ENCODE data around the gene CARF. TPM values are rescaled to one million over a fixed set of nuclear protein-coding genes. Genes with fewer than 3 reads are reported as not detected.

Gene CARF
- total and polyA plus RNA-seq, 2 donors (not counting 3 experiments of a cell fraction or from before 2014, with no cell fraction given), result 1.0 to 3.7 TPM

DNA sequence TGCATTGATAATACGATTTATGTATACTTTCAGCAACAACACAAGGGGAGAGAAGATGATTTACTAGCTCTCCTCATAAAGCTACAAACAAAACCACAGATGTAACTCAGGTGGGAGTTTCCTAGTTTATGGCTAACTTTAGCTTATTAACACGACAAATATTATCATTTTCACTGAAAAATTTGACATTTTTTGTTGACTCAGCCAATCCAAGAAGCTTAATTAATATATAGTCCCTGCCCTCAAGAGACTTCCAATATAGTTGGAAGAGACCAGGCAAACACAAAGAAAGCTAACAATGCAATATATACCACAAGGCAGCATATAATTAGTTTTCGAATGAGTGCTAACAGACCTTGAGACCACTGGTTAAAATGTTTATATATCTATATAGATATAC is 1.4 kb upstream of the CARF start:
- TF ChIP-seq EZH2 (IDR thresholded peaks at IDR 0.05; ENCODE audit: borderline replicate concordance, low read depth, low read length, severe bottlenecking) (no peak), GATA2 (IDR thresholded peaks at IDR 0.05; ENCODE audit: insufficient read depth, insufficient read length, low read depth, low read length) (no peak), POLR2AphosphoS5 (IDR thresholded peaks at IDR 0.05; ENCODE audit: insufficient read depth, low read depth, low read length) (no peak), FOS (IDR thresholded peaks at IDR 0.05; ENCODE audit: borderline replicate concordance, insufficient read depth, low read length) (no peak), MYC (IDR thresholded peaks at IDR 0.05; ENCODE audit: low read depth, low read length) (no peak), JUN (IDR thresholded peaks at IDR 0.05; ENCODE audit: borderline replicate concordance, insufficient read depth, insufficient read length, low read depth) (no peak), POLR2A (IDR thresholded peaks at IDR 0.05; ENCODE audit: low read depth, low read length) (no peak)
- TF ChIP-seq, protein P1, sequence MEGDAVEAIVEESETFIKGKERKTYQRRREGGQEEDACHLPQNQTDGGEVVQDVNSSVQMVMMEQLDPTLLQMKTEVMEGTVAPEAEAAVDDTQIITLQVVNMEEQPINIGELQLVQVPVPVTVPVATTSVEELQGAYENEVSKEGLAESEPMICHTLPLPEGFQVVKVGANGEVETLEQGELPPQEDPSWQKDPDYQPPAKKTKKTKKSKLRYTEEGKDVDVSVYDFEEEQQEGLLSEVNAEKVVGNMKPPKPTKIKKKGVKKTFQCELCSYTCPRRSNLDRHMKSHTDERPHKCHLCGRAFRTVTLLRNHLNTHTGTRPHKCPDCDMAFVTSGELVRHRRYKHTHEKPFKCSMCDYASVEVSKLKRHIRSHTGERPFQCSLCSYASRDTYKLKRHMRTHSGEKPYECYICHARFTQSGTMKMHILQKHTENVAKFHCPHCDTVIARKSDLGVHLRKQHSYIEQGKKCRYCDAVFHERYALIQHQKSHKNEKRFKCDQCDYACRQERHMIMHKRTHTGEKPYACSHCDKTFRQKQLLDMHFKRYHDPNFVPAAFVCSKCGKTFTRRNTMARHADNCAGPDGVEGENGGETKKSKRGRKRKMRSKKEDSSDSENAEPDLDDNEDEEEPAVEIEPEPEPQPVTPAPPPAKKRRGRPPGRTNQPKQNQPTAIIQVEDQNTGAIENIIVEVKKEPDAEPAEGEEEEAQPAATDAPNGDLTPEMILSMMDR (IDR thresholded peaks at IDR 0.05; ENCODE audit: extremely low read depth in 1 of 2, insufficient read depth in 1 of 2, low read depth in 1 of 2, low read length in 2 of 2), result no peak
- TF ChIP-seq, protein P2, sequence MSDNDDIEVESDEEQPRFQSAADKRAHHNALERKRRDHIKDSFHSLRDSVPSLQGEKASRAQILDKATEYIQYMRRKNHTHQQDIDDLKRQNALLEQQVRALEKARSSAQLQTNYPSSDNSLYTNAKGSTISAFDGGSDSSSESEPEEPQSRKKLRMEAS (IDR thresholded peaks at IDR 0.05; ENCODE audit: insufficient read depth, insufficient read length), result no peak
- CTCF ChIA-PET, result interaction anchor here (0.6 to 0.8 kb wide), 2 partner anchors 30 to 905 kb away, joined by 3 to 5 read pairs; no protein-coding TSS in a partner anchor
- peak overlapping the region; percentile 84 to 97 (median 97) for H3K4me3 ChIP-seq (replicated peaks in 1 of 3; ENCODE audit: insufficient read depth in 1 of 3, low read depth in 1 of 3, low read length in 3 of 3)
- no peaks in the 10 kb centered on the region for H3K27me3 ChIP-seq (ENCODE audit: control insufficient read depth in 2 of 2, insufficient read depth in 2 of 2, low read length in 2 of 2)
- dilution Hi-C loops (cut with MboI; ENCODE audit: extremely low pct_ligation_motif_present, low sequenced_read_pairs) (no loop called here), intact Hi-C loops (cut with micrococcal nuclease) (loop anchor here (1.0 to 10.0 kb wide), 4 partner anchors 104 to 544 kb away; partner anchors contain the start of genes ABI2 and NBEAL1)
- no TSS peak for BruUV-seq (replicated peaks)
- H3K9ac ChIP-seq (replicated peaks; ENCODE audit: extremely low read depth, insufficient read depth, low read length), result peak overlapping the region; percentile 97
- peak overlapping the region; percentile 4 for H3K27ac ChIP-seq (ENCODE audit: insufficient read depth, low read depth, low read length)
- no peak for DNase-seq (ENCODE audit: low read depth, low spot score)
- H3K9me3 ChIP-seq (replicated peaks; ENCODE audit: control insufficient read depth, insufficient read depth, low read length), result no peaks in the 10 kb centered on the region
- no peaks in the 10 kb centered on the region for H3K36me3 ChIP-seq (ENCODE audit: control insufficient read depth in 2 of 2, extremely low read depth in 1 of 2, insufficient read depth in 2 of 2, low read length in 2 of 2)
- H3K9me1 ChIP-seq (replicated peaks; ENCODE audit: control insufficient read depth, extremely low read depth, insufficient read depth, low read length), result no peaks in the 10 kb centered on the region
- no peak for FAIRE-seq
- no peak overlapping the region for H2AFZ ChIP-seq (ENCODE audit: low read depth, low read length)
- peak overlapping the region; percentile 88 for H3K4me2 ChIP-seq (ENCODE audit: insufficient read depth, low read length)
- POLR2A ChIA-PET, result no interaction called here
- no peaks in the 10 kb centered on the region for H4K20me1 ChIP-seq (replicated peaks; ENCODE audit: control insufficient read depth, extremely low read depth, insufficient read depth, low read length)
- peaks cover 7% of the 10 kb centered on the region for H3K4me1 ChIP-seq (ENCODE audit: control insufficient read depth, extremely low read depth, insufficient read depth, low read length)
- peaks cover 41% of the 10 kb centered on the region for H3K79me2 ChIP-seq (ENCODE audit: control insufficient read depth, insufficient read depth, low read length)

All from endothelial cell of umbilical vein (primary cell).